Neuronal stem cell (in vitro differentiated cells): ENCODE results near the gene RFWD3. TPM values are rescaled to one million over a fixed set of nuclear protein-coding genes. Genes with fewer than 3 reads are reported as not detected.

Experiments used
- DNase-seq: peaks from one replicate; pipeline ENCODE4 v3.0.0-alpha.2; 2013; ENCODE audit warnings: low spot score
- H2AFZ ChIP-seq: one replicate; pipeline ENCODE4 v1.6.1; 2013; ENCODE audit warnings: mild to moderate bottlenecking, low read length, inconsistent platforms
- H2AK5ac ChIP-seq: 2 replicates; pipeline ENCODE4 v1.6.1; 2013; ENCODE audit warnings: low read depth, mild to moderate bottlenecking, inconsistent platforms, low read length, moderate library complexity, mixed read lengths
- H2BK120ac ChIP-seq: 2 replicates; pipeline ENCODE4 v1.6.1; 2013; ENCODE audit warnings: low read depth, mild to moderate bottlenecking, inconsistent platforms, low read length, moderate library complexity, mixed read lengths
- H2BK12ac ChIP-seq: one replicate; pipeline ENCODE4 v1.6.1; 2013; ENCODE audit warnings: low read length, inconsistent platforms
- H2BK15ac ChIP-seq: 2 replicates; pipeline ENCODE4 v1.6.1; 2013; ENCODE audit warnings: mild to moderate bottlenecking, low read length, inconsistent platforms, mixed read lengths
- H2BK5ac ChIP-seq: one replicate; pipeline ENCODE4 v1.6.1; 2013; ENCODE audit warnings: inconsistent platforms, mild to moderate bottlenecking, low read length, moderate library complexity
- H3K14ac ChIP-seq: one replicate; pipeline ENCODE4 v1.6.1; 2013; ENCODE audit warnings: low read length, inconsistent platforms
- H3K18ac ChIP-seq: 2 replicates; pipeline ENCODE4 v1.6.1; 2013; ENCODE audit warnings: low read length, inconsistent platforms
- H3K23ac ChIP-seq: 2 replicates; pipeline ENCODE4 v1.6.1; 2013; ENCODE audit warnings: low read depth, mild to moderate bottlenecking, mixed read lengths, low read length, inconsistent platforms; ENCODE audit not compliant: poor library complexity
- H3K27ac ChIP-seq: replicated peaks from 3 replicates; pipeline ENCODE4 v1.5.1; 2013; ENCODE audit warnings: low read length, inconsistent platforms
- H3K27me3 ChIP-seq, 3 experiments: 2 replicates each; pipeline ENCODE4 v1.6.1; 2013; ENCODE audit warnings: low read length in 3 of 3, mild to moderate bottlenecking in 2 of 3, inconsistent platforms in 1 of 3, low read depth in 1 of 3, mixed read lengths in 1 of 3, moderate library complexity in 1 of 3; ENCODE audit not compliant: control insufficient read depth in 3 of 3, insufficient read depth in 3 of 3
- H3K36me3 ChIP-seq, 2 donors: replicated peaks in 1 of 2; 2 replicates each; pipeline ENCODE4 v1.6.1; 2013; ENCODE audit warnings: low read length in 2 of 2; ENCODE audit not compliant: control insufficient read depth in 2 of 2, insufficient read depth in 2 of 2
- H3K4ac ChIP-seq: 2 replicates; pipeline ENCODE4 v1.6.1; 2013; ENCODE audit warnings: inconsistent platforms, mild to moderate bottlenecking, low read length, moderate library complexity
- H3K4me1 ChIP-seq, 2 donors: 1 replicate in 1 of 2; 2 replicates in 1 of 2; pipeline ENCODE4 v1.6.1; 2013; ENCODE audit warnings: low read length in 2 of 2, low read depth in 1 of 2; ENCODE audit not compliant: control insufficient read depth in 2 of 2, insufficient read depth in 1 of 2
- H3K4me2 ChIP-seq: one replicate; pipeline ENCODE4 v1.6.1; 2013; ENCODE audit warnings: mild to moderate bottlenecking, low read length, inconsistent platforms; ENCODE audit not compliant: insufficient read depth, poor library complexity, severe bottlenecking
- H3K4me3 ChIP-seq, 2 donors: 2 replicates each; pipeline ENCODE4 v1.5.1; 2013; ENCODE audit warnings: low read length in 2 of 2, mild to moderate bottlenecking in 2 of 2, inconsistent platforms in 1 of 2, moderate library complexity in 1 of 2
- H3K79me1 ChIP-seq: one replicate; pipeline ENCODE4 v1.6.1; 2013; ENCODE audit warnings: low read depth, mild to moderate bottlenecking, inconsistent platforms, low read length, moderate library complexity
- H3K9ac ChIP-seq: one replicate; pipeline ENCODE4 v1.6.1; 2013; ENCODE audit warnings: mild to moderate bottlenecking, low read depth, low read length, inconsistent platforms; ENCODE audit not compliant: poor library complexity
- H3K9me3 ChIP-seq, 2 donors: replicated peaks in 1 of 2; 2 replicates each; pipeline versions ENCODE3 to v1.6.1; 2013; ENCODE audit warnings: low read length in 2 of 2, mild to moderate bottlenecking in 2 of 2, inconsistent platforms in 1 of 2, low read depth in 1 of 2, mixed read lengths in 1 of 2, moderate library complexity in 1 of 2; ENCODE audit not compliant: control insufficient read depth in 2 of 2, insufficient read depth in 1 of 2
- H4K8ac ChIP-seq: one replicate; pipeline ENCODE4 v1.6.1; 2013; ENCODE audit warnings: low read depth, mild to moderate bottlenecking, inconsistent platforms, low read length, moderate library complexity
- H4K91ac ChIP-seq: one replicate; pipeline ENCODE4 v1.6.1; 2013; ENCODE audit warnings: low read length, low read depth, mild to moderate bottlenecking, inconsistent platforms; ENCODE audit not compliant: poor library complexity
- WGBS, 2 donors: extraction: QIAGEN DNeasy Blood & Tissue Kit; methylation state at CpG; one replicate each; pipeline ENCODE4 v1.1.7; 2013; ENCODE audit warnings: missing lambda C conversion rate in 2 of 2, mixed read lengths in 1 of 2; ENCODE audit not compliant: insufficient read length in 2 of 2, insufficient replicate concordance in 1 of 2; ENCODE audit errors: extremely low coverage in 2 of 2; 5-methylcytosine and 5-hydroxymethylcytosine counted together
- polyA plus RNA-seq, 2 experiments: library from polyadenylated mRNA; stranded (reverse); fragments of 200-250 nt; gene quantifications; one replicate each; pipeline ENCODE4 v1.2.3, GENCODE V29; 2013

RFWD3 gene
- polyA plus RNA-seq (2013, experiment 1 of 2): 24.6 TPM
- 25.1 TPM for polyA plus RNA-seq (2013, experiment 2 of 2)

- Histone ChIP-seq H3K4me2 (peak within 1 kb of the TSS; percentile 83), H3K36me3 (peaks cover 16 to 38% of the 10 kb centered on the region in 2 donors), H3K4me3 (peak within 1 kb of the TSS; percentile 85 to 91), H2AFZ (peak within 1 kb of the TSS; percentile 99), H2BK12ac (no peak within 1 kb of the TSS), H3K4me1 (peaks cover 0 to 3% of the 10 kb centered on the region in 2 donors), H2BK5ac (peak within 1 kb of the TSS; percentile 53), H3K4ac (no peak within 1 kb of the TSS), H3K27me3 (no peaks in the 10 kb centered on the region), H2BK120ac (no peak within 1 kb of the TSS), H3K14ac (peak within 1 kb of the TSS; percentile 82), H3K9ac (peak within 1 kb of the TSS; percentile 94), H4K8ac (no peak within 1 kb of the TSS), H2BK15ac (peak within 1 kb of the TSS; percentile 90), H2AK5ac (no peak within 1 kb of the TSS), H3K9me3 (peaks cover 3 to 12% of the 10 kb centered on the region in 2 donors), H4K91ac (no peak within 1 kb of the TSS), H3K23ac (peak within 1 kb of the TSS; percentile 98), H3K79me1 (peaks cover 9% of the 10 kb centered on the region), H3K18ac (peak within 1 kb of the TSS; percentile 95), H3K27ac (peak within 1 kb of the TSS; percentile 63)
- peak; percentile 97 for DNase-seq
- no CpG with 5 or more reads among the region's 63 CpGs for WGBS, 2 donors
Observed at GRCh38 chr16:74666425-74667254, at the start of gene RFWD3. RFWD3 (minus strand) TSS chr16:74666877; CDS start chr16:74661449, 5,428 bp downstream.

- Histone ChIP-seq H3K9ac (peak overlapping the region; percentile 16), H3K4ac (no peak overlapping the region), H3K27me3 (peaks cover 0 to 17% (median under 1%) of the 10 kb centered on the region in 3 experiments), H3K36me3 (no peaks in the 10 kb centered on the region), H2BK120ac (no peak overlapping the region), H3K18ac (peak overlapping the region; percentile 24), H3K9me3 (no peaks in the 10 kb centered on the region), H3K27ac (no peak overlapping the region), H4K91ac (peak overlapping the region; percentile 59), H2AFZ (no peak overlapping the region), H3K14ac (no peak overlapping the region), H2AK5ac (peak overlapping the region; percentile 50), H4K8ac (no peak overlapping the region), H3K4me1 (no peaks in the 10 kb centered on the region), H2BK5ac (no peak overlapping the region), H2BK15ac (no peak overlapping the region), H3K4me3 (no peak overlapping the region), H2BK12ac (no peak overlapping the region), H3K23ac (no peak overlapping the region), H3K4me2 (no peak overlapping the region), H3K79me1 (no peaks in the 10 kb centered on the region)
- no peak for DNase-seq
- WGBS, 2 donors: no CpG with 5 or more reads among the region's 15 CpGs
Observed at GRCh38 chr16:74716355-74716754, 49.7 kb upstream of the RFWD3 start.

GRCh38 chr16:74713876-74714275, 47.2 kb upstream of the RFWD3 start:
- Histone ChIP-seq H3K79me1 (no peaks in the 10 kb centered on the region), H2BK12ac (no peak overlapping the region), H2AK5ac (peak overlapping the region; percentile 15), H3K4ac (peak overlapping the region; percentile 17), H3K9ac (peak overlapping the region; percentile 12), H4K91ac (no peak overlapping the region), H3K36me3 (no peaks in the 10 kb centered on the region), H3K27ac (no peak overlapping the region), H2AFZ (no peak overlapping the region), H3K18ac (peak overlapping the region; percentile 19), H3K9me3 (no peaks in the 10 kb centered on the region), H3K23ac (no peak overlapping the region), H3K27me3 (peaks cover 0 to 17% (median 0%) of the 10 kb centered on the region in 3 experiments), H3K4me3 (no peak overlapping the region), H3K4me2 (no peak overlapping the region), H2BK120ac (peak overlapping the region; percentile 28), H3K4me1 (no peaks in the 10 kb centered on the region), H2BK15ac (peak overlapping the region; percentile 94), H4K8ac (no peak overlapping the region), H2BK5ac (no peak overlapping the region), H3K14ac (peak overlapping the region; percentile 17)
- WGBS, 2 donors: no CpG with 5 or more reads among the region's 10 CpGs
- no peak for DNase-seq

- Histone ChIP-seq H3K14ac (no peak overlapping the region), H3K36me3 (no peaks in the 10 kb centered on the region), H2BK5ac (no peak overlapping the region), H3K27ac (no peak overlapping the region), H2AK5ac (no peak overlapping the region), H3K4me1 (no peaks in the 10 kb centered on the region), H2BK15ac (no peak overlapping the region), H2BK120ac (no peak overlapping the region), H2BK12ac (no peak overlapping the region), H3K27me3 (peaks cover 0 to 20% (median 0%) of the 10 kb centered on the region in 3 experiments), H2AFZ (no peak overlapping the region), H4K91ac (no peak overlapping the region), H3K9ac (no peak overlapping the region), H3K4ac (no peak overlapping the region), H3K79me1 (no peaks in the 10 kb centered on the region), H3K4me3 (no peak overlapping the region), H3K9me3 (no peaks in the 10 kb centered on the region), H3K23ac (no peak overlapping the region), H3K4me2 (no peak overlapping the region), H3K18ac (peak overlapping the region; percentile 77), H4K8ac (no peak overlapping the region)
- no peak for DNase-seq
- no CpG with 5 or more reads among the region's 10 CpGs for WGBS, 2 donors
Observed at GRCh38 chr16:74713325-74713724, 46.6 kb upstream of the RFWD3 start.
